NCI-H345 (cell line): ENCODE data around the gene TSEN54.
"Not testable (repeated sequence)": the region's sequence is repeated elsewhere in the genome, so short reads cannot be mapped to it uniquely, and the experiment has no call there.

ENCODE experiments used
- DNase-seq: peaks from one replicate; lab custom pipeline; 2025; lab: John Stamatoyannopoulos, UW

TSEN54 gene

DNA sequence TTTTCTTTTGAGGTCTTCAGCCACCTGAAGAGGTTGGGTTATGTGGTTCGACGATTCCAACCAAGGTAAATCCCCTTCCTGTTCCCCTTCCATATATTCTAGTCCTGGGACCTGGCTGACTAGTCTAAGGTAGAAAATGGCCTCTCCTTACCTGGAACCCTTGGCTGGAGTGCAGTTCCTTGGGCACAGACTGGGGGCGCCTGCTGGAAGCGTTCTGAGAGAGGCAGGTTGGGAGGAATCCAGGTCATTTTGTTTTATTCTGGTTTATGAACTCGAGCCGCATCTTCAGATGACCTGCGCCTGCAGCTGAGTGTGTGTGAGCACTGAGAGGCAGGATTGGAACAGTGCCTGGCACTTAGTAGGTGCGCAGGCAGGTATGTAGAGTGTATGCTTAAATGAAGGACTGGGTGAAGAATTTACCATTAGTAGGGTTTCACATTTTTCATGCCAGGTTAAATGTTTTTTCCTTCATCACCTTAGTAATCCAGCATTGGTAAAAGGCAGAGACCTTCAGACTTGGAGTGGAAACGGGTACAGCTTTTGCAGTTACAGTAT, 2.7 kb downstream of the TSEN54 start:
- no peak for DNase-seq

DNA sequence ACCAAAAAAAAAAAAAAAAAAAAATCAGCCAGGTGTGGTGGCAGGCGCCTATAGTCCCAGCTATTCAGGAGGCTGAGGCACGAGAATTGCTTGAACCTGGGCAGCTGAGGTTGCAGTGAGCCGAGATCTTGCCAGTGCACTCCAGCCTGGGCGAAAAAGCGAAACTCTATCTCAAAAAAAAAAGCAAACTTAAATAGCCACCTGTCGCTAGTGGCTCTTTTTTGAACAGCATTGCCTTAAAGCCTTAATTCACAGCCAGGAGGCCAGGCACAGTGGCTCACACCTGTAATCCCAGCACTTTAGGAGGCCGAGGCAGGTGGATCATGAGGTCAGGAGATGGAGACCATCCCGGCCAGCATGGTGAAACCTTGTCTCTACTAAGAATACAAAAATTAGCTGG, 4.1 kb downstream of the TSEN54 start:
- DNase-seq = not testable (repeated sequence)

DNA sequence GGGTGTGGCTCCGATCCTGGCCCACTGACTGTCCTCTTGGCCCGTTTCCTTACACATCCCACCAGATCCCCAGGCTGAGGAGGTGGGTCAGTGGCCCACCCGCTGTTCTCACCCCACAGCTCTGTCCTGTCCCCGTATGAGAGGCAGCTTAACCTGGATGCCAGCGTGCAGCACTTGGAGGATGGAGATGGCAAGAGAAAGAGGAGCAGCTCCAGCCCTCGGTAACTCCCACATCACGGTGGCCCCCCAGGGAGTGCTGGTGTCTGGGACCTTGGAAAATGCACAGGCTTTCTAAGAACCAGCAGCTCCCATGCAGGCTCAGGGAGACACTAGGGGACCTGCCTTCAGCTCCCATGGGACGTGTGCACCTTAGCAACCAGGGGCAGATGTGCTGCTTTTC, 5.0 kb downstream of the TSEN54 start:
- DNase-seq = no peak

DNA sequence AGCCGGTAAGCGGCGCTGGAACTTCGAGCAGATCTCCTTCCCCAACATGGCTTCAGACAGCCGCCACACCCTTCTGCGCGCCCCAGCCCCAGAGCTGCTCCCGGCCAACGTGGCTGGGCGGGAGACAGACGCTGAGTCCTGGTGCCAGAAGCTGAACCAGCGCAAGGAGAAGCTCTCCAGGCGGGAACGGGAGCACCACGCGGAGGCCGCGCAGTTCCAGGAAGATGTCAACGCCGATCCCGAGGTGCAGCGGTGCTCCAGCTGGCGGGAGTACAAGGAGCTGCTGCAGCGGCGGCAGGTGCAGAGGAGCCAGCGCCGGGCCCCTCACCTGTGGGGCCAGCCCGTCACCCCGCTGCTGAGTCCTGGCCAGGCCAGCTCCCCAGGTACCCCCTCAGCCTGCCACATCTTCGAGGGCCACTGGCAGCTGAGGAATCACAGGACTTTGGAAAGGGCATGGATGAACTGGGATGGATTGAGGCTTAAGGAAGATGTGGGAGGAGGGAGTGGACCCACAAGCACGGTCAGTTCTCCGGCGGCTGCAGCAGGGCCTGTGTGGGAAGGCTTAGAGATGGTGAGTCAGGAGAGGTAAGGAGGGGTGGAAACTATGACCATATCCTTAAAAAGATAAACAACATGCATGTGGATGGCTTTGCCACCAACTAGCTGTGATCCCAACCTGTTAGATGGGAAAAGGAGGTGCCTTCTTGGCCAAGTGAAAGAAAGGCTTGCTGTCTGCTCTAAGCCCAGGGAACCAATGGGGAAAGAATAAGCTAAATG, 5.8 kb downstream of the TSEN54 start:
- no peak for DNase-seq

DNA sequence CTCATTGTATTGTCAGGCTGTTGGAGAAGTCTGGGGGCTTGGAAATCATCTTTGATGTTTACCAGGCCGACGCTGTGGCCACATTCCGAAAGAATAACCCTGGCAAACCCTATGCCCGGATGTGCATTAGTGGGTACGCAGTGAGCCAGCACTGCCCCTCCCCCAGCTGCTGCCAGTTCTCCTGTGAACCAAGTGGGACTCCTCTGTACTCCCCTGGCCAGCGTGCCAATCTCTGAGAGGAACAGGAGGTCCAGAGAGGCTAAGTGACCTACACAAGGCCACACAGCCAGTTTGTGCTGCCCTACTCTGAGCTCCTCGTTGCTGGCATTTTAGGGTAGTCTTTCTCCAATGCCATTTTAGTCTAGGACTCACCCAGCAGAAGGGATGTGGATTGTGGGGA, 7.3 kb downstream of the TSEN54 start:
- DNase-seq = no peak

DNA sequence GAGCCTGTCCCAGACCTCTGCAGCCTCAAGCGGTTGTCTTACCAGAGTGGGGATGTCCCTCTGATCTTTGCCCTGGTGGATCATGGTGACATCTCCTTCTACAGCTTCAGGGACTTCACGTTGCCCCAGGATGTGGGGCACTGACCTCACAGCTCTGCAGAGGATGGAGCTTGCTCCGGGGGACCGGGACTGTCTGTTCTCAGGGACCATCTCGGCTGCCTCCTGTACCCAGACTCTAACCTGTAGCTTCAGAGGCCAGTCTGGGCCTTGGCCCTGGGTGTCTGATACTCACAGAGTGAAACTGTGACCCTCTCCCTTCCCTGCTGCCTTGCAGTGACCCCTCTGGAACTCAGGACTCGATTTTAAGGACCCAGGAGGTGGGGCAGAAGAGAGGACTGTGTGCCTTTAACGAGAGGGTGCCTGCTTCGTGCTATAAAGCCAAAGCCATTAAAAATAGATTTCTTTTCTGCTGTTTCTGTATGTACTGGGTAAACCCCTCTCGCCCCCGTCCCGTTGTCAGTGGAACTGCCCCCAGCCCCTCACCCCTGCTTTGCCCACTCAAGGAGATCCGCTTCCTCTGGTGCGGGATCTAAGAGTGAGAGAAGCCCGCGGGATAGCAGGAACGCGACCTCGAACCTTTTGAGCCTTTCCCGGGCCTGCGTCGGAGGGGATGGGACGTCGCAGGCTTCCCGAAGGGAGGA, 8.1 kb downstream of the TSEN54 start:
- no peak for DNase-seq

DNA sequence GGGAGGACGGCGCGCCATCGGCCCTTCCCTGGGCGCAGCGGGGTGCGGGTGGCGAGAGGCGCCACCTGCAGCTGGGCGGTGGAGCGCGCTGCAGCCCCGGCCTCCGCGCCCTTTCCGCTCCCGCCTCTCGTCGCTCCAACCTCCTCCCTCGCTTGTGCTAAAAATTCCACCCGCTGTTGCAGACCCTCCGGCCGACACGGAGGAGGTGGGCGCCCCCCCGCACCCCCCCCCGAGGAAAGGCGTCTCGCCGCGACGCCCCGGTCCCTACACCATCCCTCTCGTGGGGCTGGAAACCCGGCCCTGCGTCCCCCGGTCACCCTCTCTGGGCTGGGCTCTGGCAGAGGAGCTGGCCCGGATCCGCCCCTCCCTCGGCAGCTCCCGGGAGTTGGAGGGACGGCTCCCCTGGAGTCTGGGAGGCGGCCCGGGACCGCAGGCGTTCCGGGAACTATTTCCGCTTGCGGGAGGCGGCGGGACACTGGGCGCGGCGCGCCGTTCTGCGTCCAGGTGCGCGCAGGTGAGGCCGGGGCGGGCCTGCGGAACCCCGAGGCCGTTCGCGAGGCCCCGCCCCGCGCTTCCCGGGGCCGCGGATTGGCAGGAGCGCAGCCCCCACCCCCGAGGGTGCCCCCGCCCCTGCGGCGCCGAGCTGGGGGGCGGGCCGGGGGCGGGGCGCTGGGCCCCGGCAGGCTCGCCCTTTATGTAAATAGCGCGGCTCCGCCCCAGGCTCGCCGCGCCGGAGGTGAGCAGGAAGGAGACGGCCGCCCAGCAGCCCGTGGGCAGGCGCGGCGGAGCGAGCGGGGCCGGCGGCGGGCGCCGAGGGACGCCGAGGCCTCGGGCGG, 8.9 kb downstream of the TSEN54 start, which contains the start of gene LLGL2:
Gene LLGL2, plus strand, starts transcription at position 728 of the 836 bp plus-strand sequence. CDS start 17,730 bp downstream, outside the sequence.
- peak; percentile 98 for DNase-seq

DNA sequence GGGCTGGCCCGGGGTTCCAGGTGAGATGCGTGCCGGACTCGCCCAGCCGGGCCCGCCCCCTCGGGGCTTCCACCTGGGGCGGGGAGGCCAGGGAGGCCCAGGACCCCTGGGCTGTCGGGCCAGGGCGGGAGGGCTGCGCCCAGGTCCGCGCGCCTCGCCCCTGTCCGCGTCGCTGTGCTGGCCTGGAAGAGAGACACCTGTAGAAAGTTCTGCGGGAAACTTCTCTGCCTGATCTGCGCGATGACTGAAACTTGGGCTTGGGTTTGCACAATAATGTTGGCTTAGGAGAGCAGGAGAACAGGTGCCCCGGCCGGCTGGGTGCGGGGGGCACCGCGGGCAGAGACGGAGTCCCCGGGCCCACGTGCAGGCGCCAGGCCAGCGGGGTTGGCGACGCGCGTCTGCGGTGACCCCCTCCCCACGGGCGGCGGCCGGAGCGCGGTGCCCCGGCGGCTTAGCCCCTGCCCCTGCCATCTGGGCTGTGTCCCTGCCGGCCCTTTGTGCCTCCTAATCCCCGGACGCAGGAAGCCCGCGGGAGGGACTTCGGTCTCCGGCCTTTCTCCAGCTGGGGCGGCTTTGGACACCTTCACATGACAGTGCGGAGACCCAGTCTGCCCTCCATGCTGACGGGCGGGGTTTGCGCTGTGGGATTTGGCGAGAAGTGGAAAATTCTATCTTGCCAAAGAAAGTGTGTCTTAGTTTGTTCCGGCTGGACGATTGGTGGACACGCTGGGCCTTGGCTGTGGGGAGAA, 9.7 kb downstream of the TSEN54 start:
- DNase-seq = no peak

DNA sequence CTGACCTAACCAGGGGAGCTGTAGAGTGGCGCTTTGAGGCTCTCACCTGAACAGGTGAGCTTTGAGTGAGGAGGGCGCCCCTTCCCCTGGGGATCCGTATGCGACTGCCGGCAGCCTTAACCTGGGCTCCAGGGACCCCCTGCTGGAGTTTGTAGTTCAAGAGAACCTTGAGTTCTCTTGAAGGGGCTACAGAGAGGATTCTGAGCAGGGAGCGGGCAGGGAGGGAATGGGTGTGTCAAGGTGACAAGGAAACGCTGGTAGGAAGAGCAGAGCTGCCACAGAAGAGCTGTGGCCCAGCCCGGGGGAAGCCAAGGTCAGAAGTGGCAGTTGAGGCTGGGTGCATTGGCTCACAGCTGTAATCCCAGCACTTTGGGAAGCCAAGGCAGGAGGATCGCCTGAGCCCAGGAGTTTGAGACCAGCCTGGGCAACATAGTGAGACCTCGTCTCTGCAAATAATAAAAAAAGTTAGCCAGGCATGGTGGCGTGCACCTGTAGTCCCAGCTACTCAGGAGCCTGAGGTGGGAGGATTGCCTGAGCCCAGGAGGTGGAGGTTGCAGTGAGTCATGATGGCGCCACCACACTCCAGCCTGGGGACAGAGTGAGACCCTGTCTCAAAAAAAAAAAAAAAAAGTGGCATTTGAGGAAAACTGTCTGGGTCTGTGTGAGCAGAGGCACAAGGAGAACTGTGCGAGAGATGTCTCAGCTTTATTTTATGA, 10.4 kb downstream of the TSEN54 start:
- DNase-seq = no peak

DNA sequence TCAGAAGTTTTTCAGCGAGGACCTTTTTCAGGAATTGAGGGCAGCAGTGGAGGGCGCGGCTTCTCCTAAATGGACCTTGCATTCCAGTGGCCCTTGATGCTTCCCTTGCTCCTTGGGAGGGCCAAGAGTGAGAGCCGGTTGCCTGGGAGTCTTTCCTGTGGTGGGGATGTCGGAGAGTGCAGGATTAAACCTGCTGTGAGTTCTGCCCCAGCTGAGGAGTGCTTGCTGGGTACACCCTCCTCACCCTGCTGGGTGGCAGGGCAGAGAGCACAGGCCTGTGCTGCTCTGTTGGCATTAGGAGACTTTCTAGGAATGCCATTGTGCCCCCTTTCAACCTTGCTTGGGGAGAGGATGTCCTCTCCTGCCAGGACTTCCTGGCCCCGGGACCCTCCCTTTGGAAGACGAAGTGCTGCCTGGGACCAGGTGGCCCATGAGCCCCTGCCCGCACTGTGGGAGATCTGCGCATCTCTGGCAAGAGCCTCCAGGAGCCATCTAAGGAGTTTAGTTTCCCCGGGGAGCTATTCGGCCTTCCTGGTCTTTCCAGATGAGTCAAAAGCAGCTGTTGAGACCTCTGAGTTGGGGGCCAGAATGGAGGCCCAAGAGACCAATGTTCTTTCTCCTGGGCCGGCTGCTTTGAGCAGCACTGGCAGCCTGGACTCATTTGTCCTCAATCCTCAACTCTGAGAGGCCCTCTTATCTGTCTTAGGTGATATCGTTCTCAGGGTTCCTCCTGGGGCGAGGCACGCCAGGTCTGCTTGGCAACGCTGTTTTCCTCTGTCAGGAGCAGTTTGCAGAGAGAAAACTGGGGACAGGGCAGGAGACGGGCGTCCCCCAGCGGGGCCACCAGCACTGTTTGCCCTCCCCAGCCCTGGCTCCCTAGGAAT, 14.8 kb downstream of the TSEN54 start:
- DNase-seq = no peak

DNA sequence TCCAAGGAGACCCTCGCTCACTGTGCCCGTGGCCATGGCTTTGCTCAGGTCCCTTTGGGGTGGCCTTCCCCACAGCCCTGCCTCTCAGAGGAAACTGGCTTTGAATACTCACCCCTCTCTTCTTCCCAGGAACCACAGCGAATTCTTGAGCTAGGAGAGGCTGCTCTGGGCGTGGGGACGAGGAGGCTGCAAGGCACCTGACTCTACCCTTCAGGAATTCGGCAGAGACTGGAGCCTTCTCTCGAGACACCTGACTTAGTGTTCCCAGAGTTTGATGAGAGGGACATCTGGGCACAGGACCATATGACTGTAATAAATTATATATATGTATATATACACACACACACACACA, 15.4 kb downstream of the TSEN54 start:
- no peak for DNase-seq

DNA sequence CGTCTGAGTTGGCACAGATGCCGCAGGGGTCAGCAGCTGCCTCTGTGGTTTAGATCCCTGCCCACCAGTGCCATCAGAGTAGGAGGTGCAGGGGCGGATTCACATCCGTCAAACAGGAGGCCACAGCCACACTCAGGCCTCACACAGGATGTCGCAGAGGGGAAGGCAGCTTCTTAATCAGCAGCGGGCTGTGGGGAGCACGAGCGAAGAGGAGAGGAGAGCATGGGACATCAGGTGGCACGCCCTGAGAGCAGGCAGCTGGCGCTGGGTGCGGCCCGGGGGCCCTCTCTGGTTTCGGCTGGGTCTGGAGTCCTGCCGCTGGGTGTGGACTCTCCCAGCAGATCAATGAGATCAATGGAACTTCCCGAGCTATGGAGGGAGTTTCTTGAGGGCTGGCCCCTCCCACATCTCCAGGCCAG, 18.8 kb downstream of the TSEN54 start:
- no peak for DNase-seq

DNA sequence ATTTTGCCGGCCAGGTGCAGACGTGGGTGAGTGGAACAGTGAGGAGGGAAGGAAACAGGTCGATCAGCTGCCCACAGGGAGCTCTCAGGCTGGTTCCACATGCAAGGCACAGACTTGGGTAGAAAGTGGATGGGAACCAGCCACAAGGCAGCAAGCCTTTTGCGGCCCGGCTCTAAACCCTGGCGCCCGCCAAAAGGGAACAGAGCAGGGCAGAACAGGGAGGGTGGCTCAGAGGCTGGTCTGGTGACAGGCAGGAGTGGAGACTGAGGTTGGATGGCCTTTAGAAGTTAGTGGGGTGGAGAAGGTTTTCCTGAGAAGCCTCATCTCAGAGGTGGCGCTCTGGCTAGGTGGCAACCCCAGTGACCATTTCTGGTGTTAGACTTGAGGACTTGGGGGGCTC, 19.5 kb downstream of the TSEN54 start:
- DNase-seq = no peak

DNA sequence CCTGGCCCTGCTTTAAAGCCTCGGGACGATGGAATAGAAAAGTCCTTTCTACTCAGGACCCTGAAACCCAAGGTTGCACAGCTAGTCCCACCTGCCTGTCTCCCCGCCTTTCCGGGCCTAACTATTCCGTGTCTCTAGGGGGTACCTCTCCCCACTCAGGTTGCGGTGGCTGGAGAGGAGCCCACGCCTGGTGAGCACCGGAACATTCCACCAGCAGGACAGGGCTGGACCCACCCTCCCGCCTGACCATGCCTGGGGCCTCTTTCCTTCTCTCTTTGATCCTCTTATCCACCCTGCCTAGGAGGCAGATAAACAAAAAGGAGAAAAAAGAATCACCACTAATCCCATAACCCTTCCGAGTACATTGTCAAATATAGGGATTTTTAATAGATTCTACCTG, 20.0 kb downstream of the TSEN54 start:
- DNase-seq = no peak

DNA sequence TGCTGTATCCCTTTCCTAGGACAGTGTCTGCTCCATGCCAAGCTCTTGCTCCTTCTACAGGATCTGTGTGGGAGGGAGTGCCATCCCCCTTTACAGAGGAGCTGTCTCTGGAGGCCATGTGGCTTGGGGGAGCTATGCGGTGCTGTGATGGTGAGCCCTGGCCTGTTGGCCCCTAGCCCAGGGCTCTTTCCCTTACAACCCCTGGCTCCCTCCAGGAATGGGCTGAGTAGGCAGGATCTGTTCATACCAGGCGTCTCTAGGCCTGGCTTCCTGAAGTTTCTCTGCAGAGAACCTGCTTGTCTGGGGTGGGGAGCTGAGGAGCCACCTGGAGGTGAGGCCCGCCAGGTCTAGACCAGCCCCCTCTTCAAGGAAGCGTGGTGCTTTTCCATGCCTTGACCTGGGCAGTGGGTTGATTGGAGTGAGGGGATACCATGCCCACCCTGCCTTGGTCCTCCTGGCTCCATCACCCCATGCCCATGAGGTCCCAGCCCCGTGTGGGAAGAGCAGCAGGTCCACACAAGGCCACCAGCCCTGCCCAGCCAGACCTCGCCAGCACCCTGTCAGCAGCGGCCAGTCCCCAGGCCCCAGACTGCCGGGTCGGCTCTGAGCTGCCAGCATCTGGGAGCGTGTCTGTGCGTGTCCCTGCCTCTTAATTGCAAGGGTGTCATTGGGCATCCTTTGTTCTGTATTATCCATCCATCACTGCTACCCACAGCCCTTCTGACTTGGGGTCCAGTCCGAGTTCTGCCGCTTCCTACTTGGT, 23.8 kb downstream of the TSEN54 start:
- no peak for DNase-seq

DNA sequence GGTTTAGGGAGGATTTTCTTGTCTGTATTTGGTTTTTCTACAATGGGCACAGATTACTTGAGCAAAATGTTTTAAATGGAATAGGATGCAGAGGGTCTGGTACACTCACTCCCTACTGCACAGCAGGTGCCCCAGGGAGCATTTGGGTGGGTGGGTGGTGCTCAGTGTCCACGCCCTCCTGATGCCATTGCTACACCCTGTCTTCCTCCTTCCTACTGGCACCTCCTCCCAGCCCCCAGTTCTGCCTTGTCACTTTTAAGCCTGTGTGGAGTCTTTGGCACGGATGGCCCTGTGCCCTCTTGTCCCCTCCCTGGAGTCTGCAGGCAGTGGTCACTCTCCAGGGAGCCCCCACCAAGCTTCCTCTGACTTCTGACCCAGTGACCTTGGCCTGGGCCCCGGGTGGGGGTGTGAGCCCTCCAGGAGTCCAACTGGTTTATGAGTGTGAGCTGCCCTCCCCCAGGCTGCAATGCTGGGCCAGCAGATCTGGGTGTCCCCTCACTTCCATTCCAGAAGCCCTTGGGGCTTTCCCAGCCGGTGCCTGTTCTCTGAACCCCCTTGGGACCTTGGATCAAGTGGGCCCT, 24.7 kb downstream of the TSEN54 start:
- no peak for DNase-seq

DNA sequence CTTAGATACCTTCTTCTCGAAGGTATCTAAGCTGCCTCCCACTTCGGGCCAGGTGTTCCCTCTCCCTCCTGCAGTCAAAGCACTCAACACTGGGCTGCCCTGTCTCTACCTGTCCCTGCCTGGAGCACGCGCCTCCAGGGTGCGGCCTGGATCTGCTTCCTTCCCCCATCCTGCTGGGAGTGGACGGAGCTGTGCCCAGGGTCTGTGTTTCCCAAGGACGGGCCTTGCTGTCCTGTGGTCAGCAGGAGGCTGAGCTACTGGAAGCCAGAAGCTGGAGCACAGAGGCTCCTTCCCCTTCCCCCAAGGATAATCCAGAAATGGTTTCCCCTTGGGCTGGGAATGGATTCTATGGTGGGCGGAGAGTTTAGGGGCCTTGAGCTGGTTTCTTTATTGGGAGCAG, 25.9 kb downstream of the TSEN54 start:
- no peak for DNase-seq

DNA sequence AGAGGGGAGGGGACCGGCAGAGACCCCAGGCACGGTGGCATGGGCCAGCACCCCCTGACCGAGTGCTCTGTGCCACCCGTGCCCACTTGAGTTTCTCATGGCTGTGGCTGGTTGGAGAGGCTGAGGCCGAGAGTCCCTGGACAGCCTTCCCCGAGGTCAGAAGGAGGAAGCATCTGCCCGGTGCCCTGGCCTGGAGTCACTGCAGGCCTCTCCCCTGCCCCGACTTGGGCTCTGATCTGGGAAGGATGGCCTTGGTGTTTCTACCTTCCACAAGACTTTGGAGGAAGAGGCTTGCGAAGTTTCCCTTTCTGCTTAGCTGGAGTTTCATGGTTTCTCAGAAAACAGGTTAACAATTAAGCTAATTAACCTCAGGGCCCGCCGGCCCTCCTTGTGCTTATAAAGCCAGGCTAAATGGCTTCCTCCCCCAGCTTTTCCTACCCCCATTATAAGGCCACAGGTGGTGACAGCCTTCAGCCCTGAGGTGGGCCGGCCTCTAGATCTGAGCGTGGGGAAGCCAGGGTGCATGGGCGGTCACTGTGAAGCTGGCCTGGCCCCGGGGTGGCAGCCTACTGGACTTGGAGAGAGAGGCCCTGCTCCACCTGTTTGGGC, 26.5 kb downstream of the TSEN54 start:
- DNase-seq = no peak
